ENCODE results near the gene CADPS. TPM values are rescaled to one million over a fixed set of nuclear protein-coding genes. Genes with fewer than 3 reads are reported as not detected.
A peak's percentile ranks its signal among the peaks of the same experiment; 100 is the strongest.

The CADPS gene
- total and polyA plus RNA-seq, 2 of the 4 experiments (the other 2 are of a cell fraction) = not detected

DNA sequence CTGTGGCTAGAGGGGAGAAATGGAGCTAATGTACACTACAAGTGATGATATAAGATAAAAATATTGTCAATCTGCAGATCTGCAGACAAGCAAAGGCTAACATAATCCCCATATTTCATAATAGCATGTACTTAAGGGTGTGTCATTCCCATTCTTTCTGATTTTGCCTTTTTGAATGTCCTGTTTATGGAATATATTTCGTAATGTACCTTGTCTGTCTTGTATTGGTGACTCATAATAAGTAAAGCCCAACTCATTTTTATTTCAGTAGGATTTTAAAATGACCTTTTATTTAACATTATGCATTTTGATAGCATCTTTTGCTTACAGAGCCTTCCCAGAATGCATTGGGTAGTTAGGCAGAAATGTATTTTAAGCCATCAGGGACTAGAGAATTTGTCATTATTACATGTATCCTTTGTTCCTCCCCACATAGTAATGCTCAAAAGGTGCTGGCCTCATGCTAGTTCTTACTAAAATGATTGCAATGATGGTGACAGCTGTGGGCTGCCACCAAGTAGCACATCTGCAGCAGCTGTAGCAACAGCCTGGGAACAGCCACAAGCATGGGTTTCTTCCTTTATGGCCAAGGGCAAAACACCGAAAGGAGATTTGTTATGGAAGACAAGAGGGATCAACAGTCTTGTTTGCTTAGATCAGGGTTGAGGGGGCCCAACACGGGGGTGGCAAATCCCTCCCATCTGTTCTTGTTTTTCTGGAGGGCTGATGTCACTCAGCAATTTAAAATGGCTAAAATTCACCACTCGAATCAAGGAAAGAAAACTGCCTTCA, 188.5 kb downstream of the CADPS start:
- POLR2A ChIA-PET (ENCODE audit: unreplicated experiment) = no interaction called here
- no peak overlapping the region for H4K8ac ChIP-seq (ENCODE audit: low read depth in 2 of 2, low read length in 2 of 2)
- H2AK9ac ChIP-seq (replicated peaks; ENCODE audit: low read depth, low read length, poor library complexity) = peak overlapping the region; percentile 42
- H2BK5ac ChIP-seq (ENCODE audit: low read depth, low read length, poor library complexity, severe bottlenecking) = no peak overlapping the region
- no peaks in the 10 kb centered on the region for H3K9me3 ChIP-seq (ENCODE audit: control insufficient read depth, insufficient read depth, low read length)
- no peaks in the 10 kb centered on the region for H4K20me1 ChIP-seq (ENCODE audit: insufficient read depth, low read length)
- no peaks in the 10 kb centered on the region for H3K79me1 ChIP-seq (ENCODE audit: low read depth in 1 of 2, low read length in 2 of 2)
- H2AK5ac ChIP-seq (ENCODE audit: low read depth, low read length) = no peak overlapping the region
- no peak overlapping the region for H3K4me2 ChIP-seq (ENCODE audit: low read depth, low read length)
- CTCF ChIA-PET = no interaction called here
- no peak overlapping the region for H3K56ac ChIP-seq (ENCODE audit: extremely low read depth, insufficient read depth, low read length)
- no peak overlapping the region for H3K4me3 ChIP-seq (ENCODE audit: insufficient read depth, low read depth, low read length)
- no peak overlapping the region for H2BK20ac ChIP-seq (ENCODE audit: low read depth, low read length)
- H2BK120ac ChIP-seq (ENCODE audit: low read depth, low read length) = no peak overlapping the region
- no TSS peak for BruUV-seq (replicated peaks)
- peak overlapping the region; percentile 21 for H2AFZ ChIP-seq (replicated peaks; ENCODE audit: low read length, poor library complexity)
- intact Hi-C loops (cut with micrococcal nuclease) (no loop called here), in situ Hi-C loops (cut with MboI; ENCODE audit: low sequenced_read_pairs) (no loop called here), dilution Hi-C loops (cut with HindIII; ENCODE audit: low sequenced_read_pairs, unreplicated experiment) (no loop called here)
- no peaks in the 10 kb centered on the region for H3K27me3 ChIP-seq (ENCODE audit: control insufficient read depth, insufficient read depth, low read length)
- no peak overlapping the region for H3K23ac ChIP-seq (ENCODE audit: low read depth, low read length)
- no peak for ATAC-seq (ENCODE audit: low read depth)
- H2BK15ac ChIP-seq (ENCODE audit: low read depth, low read length) = no peak overlapping the region
- no peaks in the 10 kb centered on the region for H3K9me1 ChIP-seq (ENCODE audit: insufficient read depth, low read length)
- H3K36me3 ChIP-seq (ENCODE audit: control insufficient read depth, insufficient read depth, low read length) = no peaks in the 10 kb centered on the region
- H3K27ac ChIP-seq (ENCODE audit: insufficient read depth, low read length) = no peak overlapping the region
- no peak overlapping the region for H3K4ac ChIP-seq (ENCODE audit: low read depth, low read length)
- no peaks in the 10 kb centered on the region for H3K4me1 ChIP-seq (ENCODE audit: control insufficient read depth, insufficient read depth, low read length)
- no peak overlapping the region for H3K9ac ChIP-seq (ENCODE audit: low read depth, low read length)
- H4K91ac ChIP-seq (ENCODE audit: insufficient read depth, low read depth, low read length) = no peak overlapping the region
- WGBS, 2 experiments (ENCODE audit: extremely low coverage in 2 of 2, insufficient read length in 1 of 2) = no CpG with 5 or more reads among the region's 4 CpGs
- no peak overlapping the region for H3K14ac ChIP-seq (replicated peaks; ENCODE audit: low read depth, low read length)
- H4K5ac ChIP-seq (ENCODE audit: low read depth, low read length) = no peak overlapping the region
- DNase-seq = no peak
- no peak for TF ChIP-seq BHLHE40 (IDR thresholded peaks at IDR 0.05; ENCODE audit: low read depth, low read length)
- TF ChIP-seq FOS (IDR thresholded peaks at IDR 0.05; ENCODE audit: low read depth, low read length) = no peak
- no peak for TF ChIP-seq MAFK (IDR thresholded peaks at IDR 0.05; ENCODE audit: low read depth, low read length)
- H3K18ac ChIP-seq (ENCODE audit: low read depth, low read length) = no peak overlapping the region
